ENCODE results near the gene GPR176. TPM values are rescaled to one million over a fixed set of nuclear protein-coding genes. Genes with fewer than 3 reads are reported as not detected.

Gene GPR176
- polyA plus RNA-seq, 3 donors: 0.08 to 0.18 TPM; not detected in 1

DNA sequence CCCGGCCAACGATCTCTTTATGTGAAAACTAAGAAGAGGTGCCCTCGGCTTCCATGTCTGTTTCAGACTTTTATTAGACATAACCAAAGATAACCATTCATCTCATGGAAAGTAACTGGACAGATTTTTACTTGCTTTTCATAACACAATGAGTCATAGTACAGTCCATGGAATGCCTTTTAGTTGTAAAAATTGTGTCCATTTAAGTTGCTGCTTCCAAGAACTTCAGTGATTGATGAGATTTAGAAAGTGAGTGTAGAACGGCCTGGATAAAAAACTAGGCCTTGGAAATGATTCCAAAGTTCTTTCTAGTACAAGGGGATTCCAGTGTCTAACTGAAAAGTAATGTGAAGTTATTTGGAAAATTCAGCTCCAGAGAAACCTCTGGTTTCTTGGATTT lies 24.7 kb upstream of the GPR176 start:
- no peak overlapping the region for H3K9ac ChIP-seq (ENCODE audit: insufficient read depth, low read length, poor library complexity, severe bottlenecking)
- no peak for DNase-seq
- H3K27ac ChIP-seq (ENCODE audit: low read depth in 1 of 2, low read length in 2 of 2): no peak overlapping the region
- H3K36me3 ChIP-seq (replicated peaks in 1 of 2; ENCODE audit: control insufficient read depth in 1 of 2, insufficient read depth in 2 of 2, low read length in 2 of 2): peaks cover 72 to 91% of the 10 kb centered on the region in 2 donors
- Mint-ChIP-seq H3K9me3 (peaks cover 0 to 7% (median 3%) of the 10 kb centered on the region in 7 donors), H3K36me3 (peaks cover 65 to 75% of the 10 kb centered on the region in 2 donors), H3K27me3 (ENCODE audit: low read depth in 3 of 3) (peaks cover 0 to 2% (median 0%) of the 10 kb centered on the region in 3 donors), H3K27ac (no peak overlapping the region), H3K4me3 (no peak overlapping the region), H3K4me1 (peaks cover 5% of the 10 kb centered on the region)
- no peaks in the 10 kb centered on the region for H3K27me3 ChIP-seq (ENCODE audit: control insufficient read depth in 2 of 2, insufficient read depth in 2 of 2, low read length in 2 of 2)
- H2AFZ ChIP-seq (ENCODE audit: insufficient read depth, low read depth, low read length, poor library complexity, severe bottlenecking): no peak overlapping the region
- no peaks in the 10 kb centered on the region for H3K9me3 ChIP-seq (replicated peaks in 1 of 2; ENCODE audit: control insufficient read depth in 1 of 2, insufficient read depth in 1 of 2, low read length in 2 of 2)
- no peak overlapping the region for H3K4me3 ChIP-seq (replicated peaks in 1 of 3; ENCODE audit: low read depth in 2 of 3, low read length in 3 of 3)
- no peaks in the 10 kb centered on the region for H4K20me1 ChIP-seq (ENCODE audit: insufficient read depth, low read length)
- no peak overlapping the region for H3K4me2 ChIP-seq (replicated peaks; ENCODE audit: extremely low read depth, low read length, poor library complexity, severe bottlenecking)
- H3K79me2 ChIP-seq (ENCODE audit: insufficient read depth, low read length): no peaks in the 10 kb centered on the region
- 100% methylated on average over 1 of the region's 4 CpGs for WGBS (ENCODE audit: insufficient coverage)
- peaks cover 0 to 2% of the 10 kb centered on the region in 2 donors for H3K4me1 ChIP-seq (ENCODE audit: control insufficient read depth in 1 of 2, insufficient read depth in 2 of 2, low read length in 2 of 2)
- intact Hi-C loops (cut with micrococcal nuclease): no loop called here
- TF ChIP-seq, protein P1, sequence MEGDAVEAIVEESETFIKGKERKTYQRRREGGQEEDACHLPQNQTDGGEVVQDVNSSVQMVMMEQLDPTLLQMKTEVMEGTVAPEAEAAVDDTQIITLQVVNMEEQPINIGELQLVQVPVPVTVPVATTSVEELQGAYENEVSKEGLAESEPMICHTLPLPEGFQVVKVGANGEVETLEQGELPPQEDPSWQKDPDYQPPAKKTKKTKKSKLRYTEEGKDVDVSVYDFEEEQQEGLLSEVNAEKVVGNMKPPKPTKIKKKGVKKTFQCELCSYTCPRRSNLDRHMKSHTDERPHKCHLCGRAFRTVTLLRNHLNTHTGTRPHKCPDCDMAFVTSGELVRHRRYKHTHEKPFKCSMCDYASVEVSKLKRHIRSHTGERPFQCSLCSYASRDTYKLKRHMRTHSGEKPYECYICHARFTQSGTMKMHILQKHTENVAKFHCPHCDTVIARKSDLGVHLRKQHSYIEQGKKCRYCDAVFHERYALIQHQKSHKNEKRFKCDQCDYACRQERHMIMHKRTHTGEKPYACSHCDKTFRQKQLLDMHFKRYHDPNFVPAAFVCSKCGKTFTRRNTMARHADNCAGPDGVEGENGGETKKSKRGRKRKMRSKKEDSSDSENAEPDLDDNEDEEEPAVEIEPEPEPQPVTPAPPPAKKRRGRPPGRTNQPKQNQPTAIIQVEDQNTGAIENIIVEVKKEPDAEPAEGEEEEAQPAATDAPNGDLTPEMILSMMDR (IDR thresholded peaks at IDR 0.05): no peak

DNA sequence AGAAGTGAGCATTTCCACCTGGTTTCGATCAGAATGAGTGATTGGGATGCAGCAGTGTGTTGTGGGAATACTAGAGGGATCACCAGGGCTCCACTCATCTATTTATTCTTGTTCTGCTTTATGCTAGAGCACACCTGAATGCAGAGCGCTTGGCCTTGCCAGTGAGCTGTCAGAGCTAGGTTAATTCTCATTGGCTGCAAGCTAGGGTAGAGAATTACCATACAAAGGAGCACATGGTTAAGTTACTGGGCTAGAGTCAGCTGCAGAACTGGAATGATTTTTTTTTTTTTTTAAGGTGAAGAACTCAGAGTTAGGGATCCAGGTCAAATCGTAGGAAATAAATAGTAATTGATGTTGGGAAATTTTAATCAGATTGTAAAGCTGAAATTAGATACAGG lies 22.7 kb upstream of the GPR176 start:
- peaks cover 0 to 2% (median 0%) of the 10 kb centered on the region in 3 donors for H3K27me3 Mint-ChIP-seq (ENCODE audit: low read depth in 3 of 3)
- peaks cover 17% of the 10 kb centered on the region for H3K4me1 Mint-ChIP-seq
- H3K9me3 ChIP-seq (replicated peaks in 1 of 2; ENCODE audit: control insufficient read depth in 1 of 2, insufficient read depth in 1 of 2, low read length in 2 of 2): no peaks in the 10 kb centered on the region
- H3K36me3 Mint-ChIP-seq: peaks cover 65 to 71% of the 10 kb centered on the region in 2 donors
- no peak overlapping the region for H3K4me2 ChIP-seq (replicated peaks; ENCODE audit: extremely low read depth, low read length, poor library complexity, severe bottlenecking)
- peaks cover 67 to 82% of the 10 kb centered on the region in 2 donors for H3K36me3 ChIP-seq (replicated peaks in 1 of 2; ENCODE audit: control insufficient read depth in 1 of 2, insufficient read depth in 2 of 2, low read length in 2 of 2)
- H3K27ac Mint-ChIP-seq: no peak overlapping the region
- H3K27me3 ChIP-seq (ENCODE audit: control insufficient read depth in 2 of 2, insufficient read depth in 2 of 2, low read length in 2 of 2): no peaks in the 10 kb centered on the region
- DNase-seq: no peak
- peaks cover 5 to 7% of the 10 kb centered on the region in 2 donors for H3K4me1 ChIP-seq (ENCODE audit: control insufficient read depth in 1 of 2, insufficient read depth in 2 of 2, low read length in 2 of 2)
- intact Hi-C loops (cut with micrococcal nuclease): no loop called here
- TF ChIP-seq, protein P1 (IDR thresholded peaks at IDR 0.05): no peak
- peaks cover 0 to 7% (median 3%) of the 10 kb centered on the region in 7 donors for H3K9me3 Mint-ChIP-seq
- peaks cover 12% of the 10 kb centered on the region for H3K79me2 ChIP-seq (ENCODE audit: insufficient read depth, low read length)
- H4K20me1 ChIP-seq (ENCODE audit: insufficient read depth, low read length): no peaks in the 10 kb centered on the region
- H2AFZ ChIP-seq (ENCODE audit: insufficient read depth, low read depth, low read length, poor library complexity, severe bottlenecking): no peak overlapping the region
- no peak overlapping the region for H3K9ac ChIP-seq (ENCODE audit: insufficient read depth, low read length, poor library complexity, severe bottlenecking)
- no peak overlapping the region for H3K4me3 Mint-ChIP-seq
- H3K27ac ChIP-seq (ENCODE audit: low read depth in 1 of 2, low read length in 2 of 2): no peak overlapping the region
- 100% methylated on average over 1 of the region's 3 CpGs for WGBS (ENCODE audit: insufficient coverage)
- no peak overlapping the region for H3K4me3 ChIP-seq (replicated peaks in 1 of 3; ENCODE audit: low read depth in 2 of 3, low read length in 3 of 3)
